GM18873 (cell line): ENCODE measurements around the gene SPAG17.

ENCODE experiments used
- ATAC-seq: cut with Tn5 transposase; IDR thresholded peaks from one replicate; pipeline ENCODE4 v1.9.1; 2021; ENCODE audit warnings: mild to moderate bottlenecking, moderate library complexity, moderate number of reproducible peaks; ENCODE audit not compliant: unreplicated experiment, low FRiP score

SPAG17 gene

DNA sequence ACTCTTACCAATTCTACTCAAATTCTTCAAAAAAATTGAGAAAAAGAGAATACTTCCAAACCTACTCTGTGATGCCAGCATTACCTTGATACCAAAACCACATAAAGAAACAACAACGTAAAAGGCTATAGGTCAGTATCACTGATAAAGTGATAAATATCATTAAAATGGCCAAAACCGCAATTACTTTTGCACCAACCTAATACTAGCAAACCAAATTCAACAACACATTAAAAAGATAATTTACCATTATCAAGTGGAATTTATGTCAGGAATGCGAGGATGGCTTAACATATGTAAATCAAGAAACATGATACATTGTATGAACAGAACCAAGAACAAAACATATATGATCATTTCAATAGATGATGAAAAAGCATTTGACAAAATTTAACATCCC lies 7.0 kb downstream of the SPAG17 start:
- no peak for ATAC-seq

DNA sequence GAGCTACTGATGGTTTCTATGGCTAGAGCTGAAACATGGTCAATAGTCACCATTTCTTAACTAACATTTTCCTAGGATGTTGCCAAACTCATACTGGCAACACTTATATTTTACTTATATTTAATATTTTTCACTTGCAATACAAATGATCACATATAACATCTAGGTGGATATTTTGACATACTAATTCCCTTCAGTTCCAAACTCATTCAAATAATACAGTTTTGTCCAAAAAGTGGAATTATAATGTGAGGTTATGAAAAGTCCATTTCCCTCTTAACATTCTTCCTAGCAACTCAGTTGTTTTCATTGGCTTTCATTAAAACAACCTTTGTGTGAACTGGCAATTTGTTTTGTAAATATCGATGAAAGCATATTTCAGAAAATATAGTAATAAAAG lies 16.0 kb downstream of the SPAG17 start:
- ATAC-seq: no peak

- ATAC-seq: no peak
These were observed 24.2 kb downstream of the SPAG17 start for GRCh38 chr1:118160806-118161205.

DNA sequence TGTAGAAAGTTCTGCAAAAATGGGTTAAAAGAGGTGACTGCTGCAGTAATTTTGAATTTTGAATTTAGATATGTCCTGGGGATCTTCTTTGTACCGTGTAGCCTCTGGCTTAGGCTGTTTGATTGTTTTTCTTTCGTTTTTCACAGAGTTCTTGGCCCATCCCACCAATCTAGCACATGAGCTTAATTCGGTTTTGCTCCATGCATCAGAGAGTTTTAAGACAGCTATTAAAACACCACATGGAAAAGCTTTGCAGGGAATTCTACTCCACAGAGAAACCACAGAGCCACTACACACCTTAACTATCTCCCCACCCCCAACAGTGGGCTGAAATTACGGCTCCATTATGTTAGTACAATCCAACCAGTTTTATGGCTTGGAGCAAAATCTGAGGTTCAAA lies 25.5 kb downstream of the SPAG17 start:
- no peak for ATAC-seq

DNA sequence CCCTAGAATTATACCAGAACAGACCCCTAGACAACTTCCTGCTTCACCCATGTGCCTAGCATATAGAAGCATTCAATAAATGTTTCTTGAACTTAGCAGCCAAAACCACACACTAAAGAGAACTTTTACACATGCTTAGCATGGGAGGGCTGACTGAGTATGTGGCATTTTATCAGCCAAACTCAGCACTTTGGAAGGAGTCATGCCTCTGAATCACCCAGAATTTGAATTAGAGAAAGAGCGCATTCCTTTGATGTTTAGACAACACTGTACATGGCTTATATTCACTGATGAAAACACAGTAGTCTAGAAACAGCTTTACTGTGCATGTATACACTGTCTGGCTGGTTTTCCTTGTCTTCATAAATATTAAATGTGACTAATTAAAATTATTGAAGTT lies 26.1 kb downstream of the SPAG17 start:
- no peak for ATAC-seq

GRCh38 chr1:118157506-118157905 lies 27.5 kb downstream of the SPAG17 start:
- no peak for ATAC-seq

DNA sequence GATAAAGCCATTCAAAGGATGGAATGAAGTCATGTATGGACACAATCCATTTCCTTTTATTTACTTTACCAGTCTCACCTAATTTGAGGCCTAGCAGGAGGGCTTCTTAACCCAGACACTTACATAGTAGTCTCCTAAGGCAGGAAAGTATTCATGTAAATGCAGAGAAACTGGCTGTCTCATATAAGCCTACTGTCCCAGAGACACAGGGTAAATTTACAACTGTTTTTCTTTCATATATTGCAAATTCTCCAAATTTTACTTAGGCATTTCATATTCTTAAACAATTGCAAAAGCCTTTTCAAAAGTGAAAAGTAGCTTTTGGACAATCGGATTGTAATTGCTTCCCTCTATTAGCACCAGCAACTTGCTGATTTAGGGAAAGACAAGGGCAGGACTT lies 29.9 kb downstream of the SPAG17 start:
- ATAC-seq: no peak

DNA sequence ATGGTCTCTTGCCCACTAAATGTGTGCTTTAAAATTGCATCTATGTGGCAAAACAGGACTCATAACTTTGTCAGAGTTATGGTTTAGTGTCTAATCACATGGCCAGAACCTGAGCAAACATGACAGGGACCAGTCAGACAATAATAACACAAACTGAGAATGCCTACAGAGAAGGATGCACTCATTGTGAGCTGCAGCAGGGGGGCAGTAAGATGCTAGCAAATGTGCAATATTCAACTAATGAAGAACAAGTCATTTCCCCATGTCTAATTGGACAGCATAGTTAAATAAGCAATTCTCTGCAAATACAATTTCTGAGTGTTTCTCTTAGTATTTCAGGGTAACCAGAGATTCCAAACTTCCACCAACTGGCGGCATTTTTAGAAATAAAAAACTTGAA lies 30.8 kb downstream of the SPAG17 start:
- ATAC-seq: no peak

DNA sequence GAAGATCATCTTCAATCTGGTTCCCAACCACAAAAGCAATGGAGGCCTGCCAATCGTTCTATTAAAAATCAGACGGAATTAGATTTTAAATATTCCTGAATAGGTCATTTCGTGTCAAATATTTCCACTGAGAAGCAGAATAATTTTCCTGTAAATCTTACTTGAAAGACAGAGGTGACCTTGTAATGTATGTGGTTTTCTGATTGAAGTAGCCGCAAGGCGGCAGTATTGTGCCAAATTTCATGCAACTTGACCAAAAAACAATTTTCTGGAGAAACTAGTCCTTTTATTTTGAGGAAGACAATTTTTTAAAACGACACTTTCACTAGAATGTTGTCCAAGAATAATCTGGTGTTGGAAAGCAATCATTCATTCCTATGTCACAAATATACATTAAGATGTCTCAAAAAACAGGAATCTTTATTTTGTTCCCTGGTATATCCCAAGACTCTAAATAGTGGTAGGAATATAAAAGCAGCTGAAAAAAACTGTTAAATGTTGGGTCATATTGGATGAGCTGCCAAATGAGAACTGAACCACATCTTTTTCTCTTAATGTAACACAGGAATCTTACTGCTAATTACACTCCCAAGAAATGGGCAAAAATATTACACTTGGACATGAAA lies 33.6 kb downstream of the SPAG17 start:
- no peak for ATAC-seq

GRCh38 chr1:118149799-118150198 lies 35.2 kb downstream of the SPAG17 start:
- ATAC-seq: no peak

DNA sequence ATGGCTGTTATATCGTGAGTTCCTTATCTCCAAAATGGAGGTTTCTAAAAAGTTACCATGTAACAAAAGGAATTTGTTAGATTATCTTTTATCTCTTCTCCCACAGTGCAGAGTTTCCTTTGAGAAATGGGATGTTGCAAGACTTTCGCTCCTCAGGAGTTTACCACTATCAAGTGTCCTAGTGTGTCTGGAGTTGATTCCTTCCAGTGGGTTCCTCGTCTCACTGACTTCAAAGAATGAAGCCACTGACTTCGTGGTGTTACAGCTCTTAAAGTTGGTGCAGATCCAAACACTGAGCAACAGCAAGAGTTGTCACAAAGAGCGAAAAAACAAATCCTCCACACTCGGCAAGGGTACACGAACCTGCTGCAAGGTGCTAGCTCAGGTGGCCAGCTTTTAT lies 37.0 kb downstream of the SPAG17 start:
- no peak for ATAC-seq

- no peak for ATAC-seq
These were observed 37.5 kb downstream of the SPAG17 start for GRCh38 chr1:118147522-118147921.

GRCh38 chr1:118145721-118146120 lies 39.3 kb downstream of the SPAG17 start:
- no peak for ATAC-seq

GRCh38 chr1:118144684-118145083 lies 40.3 kb downstream of the SPAG17 start:
- no peak for ATAC-seq

- no peak for ATAC-seq
These were observed 41.2 kb downstream of the SPAG17 start for GRCh38 chr1:118143831-118144230.

GRCh38 chr1:118143121-118143520 lies 41.9 kb downstream of the SPAG17 start:
- ATAC-seq: no peak

- no peak for ATAC-seq
These were observed 42.5 kb downstream of the SPAG17 start for GRCh38 chr1:118142546-118142945.

DNA sequence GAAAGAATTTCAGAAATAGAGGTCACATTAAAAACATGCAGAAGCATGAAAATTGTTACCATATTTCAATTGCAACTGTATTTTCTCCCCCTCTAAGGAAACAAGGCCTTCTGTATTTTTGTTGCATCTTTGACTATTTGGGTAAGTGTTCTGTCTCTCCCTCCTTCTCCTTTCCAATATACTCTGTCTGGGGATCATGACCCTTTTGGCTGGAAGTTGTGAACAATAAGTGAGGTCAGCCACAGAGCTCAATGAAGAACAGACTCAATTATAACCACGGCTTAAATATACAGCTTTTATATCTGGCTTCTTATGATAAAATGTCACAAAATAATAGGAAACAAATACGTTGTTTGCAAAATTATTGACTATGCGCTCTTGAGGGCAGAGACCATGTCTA lies 47.1 kb downstream of the SPAG17 start:
- ATAC-seq: no peak

DNA sequence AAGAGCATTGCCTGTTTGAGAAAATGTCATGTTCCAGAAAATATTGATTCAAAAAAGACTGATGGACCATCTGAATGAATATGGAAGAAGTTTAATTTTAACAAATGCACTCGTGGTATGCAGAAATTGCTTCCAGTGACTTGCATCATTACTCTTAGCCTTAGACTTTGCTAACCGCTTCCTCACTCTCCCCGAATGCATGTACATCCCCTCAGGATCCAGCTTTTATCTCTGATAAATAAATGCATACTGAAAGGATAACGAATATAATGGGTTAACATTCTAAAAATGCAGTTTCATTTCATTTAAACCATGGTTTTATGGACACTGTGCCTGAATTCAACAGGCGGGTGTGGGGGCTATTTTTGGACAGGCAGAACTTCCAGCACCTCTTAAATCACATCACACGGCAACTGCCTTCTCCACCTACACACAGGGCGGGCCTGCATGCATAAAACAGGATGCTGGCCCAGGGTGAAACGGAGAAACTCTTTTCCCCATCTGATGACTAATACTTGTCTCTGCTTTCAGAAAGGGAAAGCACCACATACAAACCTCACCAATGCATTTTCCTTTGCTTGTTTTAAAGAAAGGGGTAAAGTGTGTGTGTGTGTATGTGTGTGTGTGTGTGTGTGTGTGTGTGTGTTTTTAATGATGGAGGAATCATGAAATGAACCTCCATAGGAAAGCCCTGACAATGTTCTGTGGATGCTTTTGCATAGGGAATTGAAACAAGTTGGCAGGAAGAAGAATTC lies 48.7 kb downstream of the SPAG17 start:
- peak; percentile 100 for ATAC-seq

DNA sequence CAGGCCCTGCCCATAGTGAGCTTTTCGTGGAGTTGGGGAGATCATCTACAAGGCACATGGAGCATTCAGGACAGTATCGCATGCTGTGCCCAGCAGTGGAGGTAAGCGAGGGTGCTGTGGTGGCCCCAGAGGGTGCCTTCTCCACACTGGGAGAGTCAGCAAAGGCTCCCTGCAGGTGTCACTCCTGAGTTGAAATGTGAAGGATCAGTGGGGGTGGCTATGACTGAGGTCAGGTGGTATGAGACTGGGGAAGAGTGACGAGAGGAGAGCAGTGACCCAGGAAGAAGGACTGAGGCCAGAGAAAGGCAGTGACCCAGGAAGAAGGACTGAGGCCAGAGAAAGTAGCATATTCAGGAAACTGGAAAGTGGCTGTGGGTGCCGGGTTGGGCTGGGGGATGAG lies 53.0 kb downstream of the SPAG17 start:
- no peak for ATAC-seq

DNA sequence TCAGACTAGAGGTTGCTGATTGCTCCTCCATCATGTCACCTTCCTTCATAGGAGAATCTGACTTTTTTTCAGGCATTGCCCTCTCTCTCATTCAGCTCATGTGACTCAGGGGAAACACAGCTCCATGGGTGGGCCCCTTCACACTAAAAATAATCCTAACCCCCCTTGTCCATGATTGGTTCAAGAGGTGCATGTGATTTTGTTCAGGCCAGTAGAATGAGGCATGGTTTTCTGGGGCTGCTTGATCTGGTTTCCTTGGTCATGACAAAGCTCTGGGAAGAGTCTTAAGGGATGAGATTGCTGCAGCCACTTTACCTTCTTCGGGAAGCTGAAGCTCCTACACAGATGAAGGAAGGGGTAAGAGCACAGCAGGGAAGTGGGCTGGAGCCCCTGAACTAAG lies 56.3 kb downstream of the SPAG17 start:
- ATAC-seq: no peak

DNA sequence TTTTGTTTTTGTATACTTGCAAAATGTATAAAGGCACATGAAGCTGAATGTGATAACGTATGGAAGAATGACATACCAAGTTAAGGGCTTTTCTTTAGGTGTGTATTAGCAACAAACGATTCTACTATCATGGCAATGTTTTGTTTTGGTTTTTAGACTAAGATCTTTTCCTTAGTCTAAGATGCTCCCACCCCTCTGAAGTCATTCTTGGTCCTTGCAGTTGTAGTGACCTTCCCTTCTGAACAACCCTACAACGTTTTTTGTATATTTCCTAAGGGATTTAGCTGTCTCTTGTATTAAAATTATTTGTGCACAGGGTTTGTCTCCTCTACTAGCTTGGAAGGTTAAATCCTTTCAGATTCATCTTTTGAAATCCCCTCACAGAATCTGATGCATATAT lies 61.0 kb downstream of the SPAG17 start:
- ATAC-seq: no peak
